Panc1 (cell line): ENCODE data around the gene CRTC1.

ENCODE experiments used
- TF ChIP-seq, protein P1 (sequence below), 2 experiments: IDR thresholded peaks; 2 replicates each; pipeline ENCODE4 v1.6.1; 2011 to 2012; ENCODE audit warnings: low read depth in 2 of 2, control low read depth in 1 of 2, low read length in 1 of 2, mild to moderate bottlenecking in 1 of 2, moderate library complexity in 1 of 2; ENCODE audit not compliant: insufficient read depth in 1 of 2
- TF ChIP-seq, protein P2 (sequence below): fragments of 450-650 bp; IDR thresholded peaks from 2 replicates; pipeline ENCODE4 v1.5.1; 2017; ENCODE audit warnings: mild to moderate bottlenecking

DNA sequence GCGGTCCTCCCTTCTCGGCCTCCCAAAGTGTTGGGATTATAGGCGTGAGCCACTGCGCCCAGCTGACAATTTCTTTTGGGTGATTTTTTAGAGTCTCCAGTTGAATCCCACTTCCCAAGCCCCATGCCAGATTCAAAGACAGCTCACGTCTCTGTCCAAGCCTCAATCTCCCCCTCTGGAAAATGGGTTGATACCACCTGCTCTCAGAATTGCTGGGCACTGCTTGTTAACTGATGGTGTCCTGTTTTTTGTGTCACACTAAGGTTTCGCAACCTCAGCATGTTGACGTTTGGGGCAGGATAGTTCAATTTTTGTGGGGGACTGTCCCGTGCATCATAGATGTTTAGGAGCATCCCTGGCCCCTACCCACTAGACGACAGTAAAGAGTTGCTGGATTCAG lies 134.1 kb downstream of the CRTC1 start:
- TF ChIP-seq, protein P1, sequence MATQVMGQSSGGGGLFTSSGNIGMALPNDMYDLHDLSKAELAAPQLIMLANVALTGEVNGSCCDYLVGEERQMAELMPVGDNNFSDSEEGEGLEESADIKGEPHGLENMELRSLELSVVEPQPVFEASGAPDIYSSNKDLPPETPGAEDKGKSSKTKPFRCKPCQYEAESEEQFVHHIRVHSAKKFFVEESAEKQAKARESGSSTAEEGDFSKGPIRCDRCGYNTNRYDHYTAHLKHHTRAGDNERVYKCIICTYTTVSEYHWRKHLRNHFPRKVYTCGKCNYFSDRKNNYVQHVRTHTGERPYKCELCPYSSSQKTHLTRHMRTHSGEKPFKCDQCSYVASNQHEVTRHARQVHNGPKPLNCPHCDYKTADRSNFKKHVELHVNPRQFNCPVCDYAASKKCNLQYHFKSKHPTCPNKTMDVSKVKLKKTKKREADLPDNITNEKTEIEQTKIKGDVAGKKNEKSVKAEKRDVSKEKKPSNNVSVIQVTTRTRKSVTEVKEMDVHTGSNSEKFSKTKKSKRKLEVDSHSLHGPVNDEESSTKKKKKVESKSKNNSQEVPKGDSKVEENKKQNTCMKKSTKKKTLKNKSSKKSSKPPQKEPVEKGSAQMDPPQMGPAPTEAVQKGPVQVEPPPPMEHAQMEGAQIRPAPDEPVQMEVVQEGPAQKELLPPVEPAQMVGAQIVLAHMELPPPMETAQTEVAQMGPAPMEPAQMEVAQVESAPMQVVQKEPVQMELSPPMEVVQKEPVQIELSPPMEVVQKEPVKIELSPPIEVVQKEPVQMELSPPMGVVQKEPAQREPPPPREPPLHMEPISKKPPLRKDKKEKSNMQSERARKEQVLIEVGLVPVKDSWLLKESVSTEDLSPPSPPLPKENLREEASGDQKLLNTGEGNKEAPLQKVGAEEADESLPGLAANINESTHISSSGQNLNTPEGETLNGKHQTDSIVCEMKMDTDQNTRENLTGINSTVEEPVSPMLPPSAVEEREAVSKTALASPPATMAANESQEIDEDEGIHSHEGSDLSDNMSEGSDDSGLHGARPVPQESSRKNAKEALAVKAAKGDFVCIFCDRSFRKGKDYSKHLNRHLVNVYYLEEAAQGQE (IDR thresholded peaks at IDR 0.05; ENCODE audit: insufficient read depth in 1 of 2, low read depth in 2 of 2, low read length in 1 of 2): no peak
- TF ChIP-seq, protein P2, sequence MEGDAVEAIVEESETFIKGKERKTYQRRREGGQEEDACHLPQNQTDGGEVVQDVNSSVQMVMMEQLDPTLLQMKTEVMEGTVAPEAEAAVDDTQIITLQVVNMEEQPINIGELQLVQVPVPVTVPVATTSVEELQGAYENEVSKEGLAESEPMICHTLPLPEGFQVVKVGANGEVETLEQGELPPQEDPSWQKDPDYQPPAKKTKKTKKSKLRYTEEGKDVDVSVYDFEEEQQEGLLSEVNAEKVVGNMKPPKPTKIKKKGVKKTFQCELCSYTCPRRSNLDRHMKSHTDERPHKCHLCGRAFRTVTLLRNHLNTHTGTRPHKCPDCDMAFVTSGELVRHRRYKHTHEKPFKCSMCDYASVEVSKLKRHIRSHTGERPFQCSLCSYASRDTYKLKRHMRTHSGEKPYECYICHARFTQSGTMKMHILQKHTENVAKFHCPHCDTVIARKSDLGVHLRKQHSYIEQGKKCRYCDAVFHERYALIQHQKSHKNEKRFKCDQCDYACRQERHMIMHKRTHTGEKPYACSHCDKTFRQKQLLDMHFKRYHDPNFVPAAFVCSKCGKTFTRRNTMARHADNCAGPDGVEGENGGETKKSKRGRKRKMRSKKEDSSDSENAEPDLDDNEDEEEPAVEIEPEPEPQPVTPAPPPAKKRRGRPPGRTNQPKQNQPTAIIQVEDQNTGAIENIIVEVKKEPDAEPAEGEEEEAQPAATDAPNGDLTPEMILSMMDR: no peak
